H9 (cell line): ENCODE data around the gene TMEM175. TPM values are rescaled to one million over a fixed set of nuclear protein-coding genes. Genes with fewer than 3 reads are reported as not detected.

ENCODE experiments used
- DNase-seq: peaks from one replicate; pipeline ENCODE4 v3.0.0-alpha.2; 2017
- H2AFZ ChIP-seq: one replicate; pipeline ENCODE4 v1.6.1; 2013; ENCODE audit warnings: mild to moderate bottlenecking, low read length, control low read depth, moderate library complexity
- H2AK5ac ChIP-seq: 2 replicates; pipeline ENCODE4 v1.6.1; 2013; ENCODE audit warnings: low read length, control low read depth, mixed read lengths; ENCODE audit not compliant: insufficient read length
- H2BK120ac ChIP-seq: one replicate; pipeline ENCODE4 v1.6.1; 2013; ENCODE audit warnings: low read depth, mild to moderate bottlenecking, low read length, control low read depth, inconsistent platforms; ENCODE audit not compliant: poor library complexity, severe bottlenecking
- H2BK12ac ChIP-seq: 2 replicates; pipeline ENCODE4 v1.6.1; 2013; ENCODE audit warnings: low read length, control low read depth, mixed read lengths, low read depth; ENCODE audit not compliant: insufficient read length
- H2BK15ac ChIP-seq: 2 replicates; pipeline ENCODE4 v1.6.1; 2013; ENCODE audit warnings: low read depth, low read length, control low read depth
- H2BK20ac ChIP-seq: one replicate; pipeline ENCODE4 v1.6.1; 2013; ENCODE audit warnings: low read depth, mild to moderate bottlenecking, low read length, control low read depth, inconsistent platforms; ENCODE audit not compliant: poor library complexity, severe bottlenecking
- H2BK5ac ChIP-seq: 2 replicates; pipeline ENCODE4 v1.6.1; 2013; ENCODE audit warnings: low read length, control low read depth, mixed read lengths; ENCODE audit not compliant: insufficient read length
- H3K14ac ChIP-seq: 2 replicates; pipeline ENCODE4 v1.6.1; 2013; ENCODE audit warnings: low read length, control low read depth; ENCODE audit not compliant: insufficient read depth
- H3K18ac ChIP-seq: 2 replicates; pipeline ENCODE4 v1.6.1; 2013; ENCODE audit warnings: low read depth, mild to moderate bottlenecking, mixed read lengths, low read length, control low read depth; ENCODE audit not compliant: insufficient read length
- H3K23ac ChIP-seq: 2 replicates; pipeline ENCODE4 v1.6.1; 2013; ENCODE audit warnings: low read length, control low read depth, mixed read lengths, low read depth; ENCODE audit not compliant: insufficient read length
- H3K23me2 ChIP-seq: 2 replicates; pipeline ENCODE4 v1.6.1; 2013; ENCODE audit warnings: low read depth, mild to moderate bottlenecking, mixed read lengths, low read length, control low read depth; ENCODE audit not compliant: insufficient read length, poor library complexity, severe bottlenecking
- H3K27ac ChIP-seq: 2 replicates; pipeline ENCODE4 v1.5.1; 2013; ENCODE audit warnings: low read length, control low read depth, mixed read lengths, low read depth; ENCODE audit not compliant: insufficient read length
- H3K27me3 ChIP-seq: 2 replicates; pipeline ENCODE4 v1.6.1; 2013; ENCODE audit warnings: low read length, control low read depth, inconsistent platforms; ENCODE audit not compliant: insufficient read depth
- H3K4ac ChIP-seq: 2 replicates; pipeline ENCODE4 v1.6.1; 2013; ENCODE audit warnings: low read depth, mild to moderate bottlenecking, control low read depth, inconsistent platforms, low read length, moderate library complexity
- H3K4me1 ChIP-seq: 2 replicates; pipeline ENCODE4 v1.6.1; 2013; ENCODE audit warnings: low read length, control low read depth, inconsistent platforms; ENCODE audit not compliant: insufficient read depth
- H3K4me2 ChIP-seq: 2 replicates; pipeline ENCODE4 v1.6.1; 2013; ENCODE audit warnings: low read length, control low read depth, mixed read lengths; ENCODE audit not compliant: insufficient read length, insufficient read depth
- H3K56ac ChIP-seq: 2 replicates; pipeline ENCODE4 v1.6.1; 2013; ENCODE audit warnings: low read depth, mild to moderate bottlenecking, mixed read lengths, low read length, control low read depth; ENCODE audit not compliant: insufficient read length
- H3K79me1 ChIP-seq: 2 replicates; pipeline ENCODE4 v1.6.1; 2013; ENCODE audit warnings: low read depth, mild to moderate bottlenecking, moderate library complexity, low read length, control low read depth, inconsistent platforms; ENCODE audit not compliant: insufficient read depth, poor library complexity, severe bottlenecking
- H3K79me2 ChIP-seq: 2 replicates; pipeline ENCODE4 v1.6.1; 2013; ENCODE audit warnings: low read length, control low read depth, inconsistent platforms; ENCODE audit not compliant: insufficient read depth
- H3K9ac ChIP-seq: 2 replicates; pipeline ENCODE4 v1.6.1; 2013; ENCODE audit warnings: low read length, control low read depth, mixed read lengths; ENCODE audit not compliant: insufficient read length; ENCODE audit errors: extremely low read depth
- H3K9me3 ChIP-seq: one replicate; pipeline ENCODE4 v1.6.1; 2013; ENCODE audit warnings: low read depth, low read length, inconsistent platforms; ENCODE audit not compliant: control insufficient read depth
- H3T11ph ChIP-seq: one replicate; pipeline ENCODE4 v1.6.1; 2013; ENCODE audit warnings: mild to moderate bottlenecking, low read length, control low read depth, inconsistent platforms
- H4K20me1 ChIP-seq: one replicate; pipeline ENCODE4 v1.6.1; 2013; ENCODE audit not compliant: control insufficient read depth, insufficient read length, insufficient read depth
- H4K5ac ChIP-seq: 2 replicates; pipeline ENCODE4 v1.6.1; 2013; ENCODE audit warnings: low read depth, mild to moderate bottlenecking, mixed read lengths, low read length, control low read depth; ENCODE audit not compliant: insufficient read length
- H4K8ac ChIP-seq: replicated peaks from 2 replicates; pipeline ENCODE4 v1.6.1; 2013; ENCODE audit warnings: low read length, control low read depth, mixed read lengths, low read depth; ENCODE audit not compliant: insufficient read length
- H4K91ac ChIP-seq: 2 replicates; pipeline ENCODE4 v1.6.1; 2013; ENCODE audit warnings: low read depth, mild to moderate bottlenecking, moderate library complexity, mixed read lengths, low read length, control low read depth; ENCODE audit not compliant: insufficient read length
- H3K27ac Mint-ChIP-seq, 3 experiments: 2 replicates in 2 of 3; 3 replicates in 1 of 3; pipeline ENCODE4 v1.8.0; 2020 to 2021; ENCODE audit warnings: mixed read lengths in 3 of 3, mild to moderate bottlenecking in 1 of 3, moderate library complexity in 1 of 3
- H3K27me3 Mint-ChIP-seq: 2 replicates; pipeline ENCODE4 v1.8.0; 2021; ENCODE audit warnings: low read depth, mild to moderate bottlenecking, moderate library complexity, mixed read lengths
- H3K36me3 Mint-ChIP-seq, 3 experiments: 2 replicates in 2 of 3; 3 replicates in 1 of 3; pipeline ENCODE4 v1.8.0; 2020 to 2021; ENCODE audit warnings: low read depth in 3 of 3, mixed read lengths in 3 of 3; ENCODE audit not compliant: insufficient read depth in 1 of 3
- H3K4me1 Mint-ChIP-seq, 2 experiments: 2 replicates each; pipeline ENCODE4 v1.8.0; 2020; ENCODE audit warnings: mixed read lengths in 2 of 2
- H3K4me3 Mint-ChIP-seq, 2 experiments: 2 replicates in 1 of 2; 3 replicates in 1 of 2; pipeline ENCODE4 v1.8.0; 2020 to 2021; ENCODE audit warnings: mild to moderate bottlenecking in 2 of 2, mixed read lengths in 2 of 2, moderate library complexity in 1 of 2
- H3K9me3 Mint-ChIP-seq, 2 experiments: 2 replicates in 1 of 2; 3 replicates in 1 of 2; pipeline ENCODE4 v1.8.0; 2020; ENCODE audit warnings: mild to moderate bottlenecking in 2 of 2, mixed read lengths in 2 of 2, moderate library complexity in 1 of 2
- CTCF ChIP-seq: fragments of 200-600 bp; sonication (generic); conservative IDR thresholded peaks from 3 replicates; pipeline ENCODE4 v1.8.0; 2021; ENCODE audit warnings: antibody characterized with exemption, mild to moderate bottlenecking
- WGBS: extraction: QIAGEN DNeasy Blood & Tissue Kit; methylation state at CpG from one replicate; pipeline ENCODE4 v1.1.7; 2013; ENCODE audit warnings: missing lambda C conversion rate, low lambda C conversion rate, mixed read lengths; ENCODE audit not compliant: insufficient read length; ENCODE audit errors: extremely low coverage; 5-methylcytosine and 5-hydroxymethylcytosine counted together
- total RNA-seq: library from RNA; stranded (reverse); gene quantifications from 2 replicates; pipeline ENCODE4 v1.2.1, GENCODE V29; 2021

Gene TMEM175
- total RNA-seq, 1 experiment from 2014 or later: 6.4 TPM

DNA sequence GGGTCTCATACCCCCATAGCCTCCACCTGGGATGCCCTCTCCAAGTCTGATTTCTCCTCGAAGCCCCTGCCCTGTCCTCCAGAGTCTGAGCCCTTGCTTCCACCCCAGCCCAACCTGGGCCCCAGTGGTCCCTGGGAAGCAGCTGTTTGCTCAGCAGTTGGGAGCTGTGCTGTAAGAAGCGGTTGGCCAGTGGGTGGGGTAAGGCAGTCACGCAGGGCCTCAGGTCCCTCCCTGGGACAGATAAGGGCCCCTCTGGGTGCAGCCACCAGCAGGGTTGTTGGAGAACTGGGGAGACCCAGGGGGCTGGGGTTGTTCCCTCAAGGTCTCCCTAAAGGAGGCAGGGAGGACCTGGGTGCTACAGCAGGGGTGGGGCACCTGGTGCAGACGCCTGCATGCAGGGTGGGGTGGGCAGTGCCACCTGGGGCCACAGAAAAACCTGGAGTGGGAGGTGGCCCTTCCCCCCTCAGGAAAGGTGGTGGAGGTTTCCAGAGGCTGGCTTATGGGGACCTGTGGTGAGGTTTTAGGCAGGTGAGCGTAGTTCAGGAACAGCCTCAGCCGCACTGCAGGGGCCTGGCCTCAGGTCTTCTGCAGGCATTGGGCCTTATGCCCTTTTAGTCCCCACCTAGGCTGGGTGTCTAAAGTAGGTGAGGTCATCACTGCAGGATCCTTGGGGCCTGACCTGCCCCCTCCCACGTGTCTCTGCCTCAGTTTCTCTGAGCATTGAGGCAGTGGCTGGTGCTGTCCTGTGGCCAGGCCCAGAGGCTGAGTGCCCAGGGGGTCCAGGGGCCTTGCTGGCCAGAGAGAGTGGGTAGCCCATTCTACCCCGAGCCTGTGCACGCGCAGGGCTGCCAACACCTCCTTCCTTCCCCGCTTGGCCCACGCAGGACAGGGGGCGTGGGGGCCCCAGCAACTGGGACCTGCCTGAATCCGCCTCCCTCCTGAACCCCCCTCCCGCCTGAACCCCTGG lies 64.1 kb downstream of the TMEM175 start:
- H3K27ac Mint-ChIP-seq: no peak overlapping the region
- H4K8ac ChIP-seq: no peak overlapping the region
- no peak overlapping the region for H3K14ac ChIP-seq
- no CpG with 5 or more reads among the region's 15 CpGs for WGBS
- no peak overlapping the region for H3K4ac ChIP-seq
- H3K23ac ChIP-seq: no peak overlapping the region
- no peak overlapping the region for H2BK20ac ChIP-seq
- no peak overlapping the region for H4K91ac ChIP-seq
- H3K23me2 ChIP-seq: peaks cover 3% of the 10 kb centered on the region
- no peak overlapping the region for H3K27ac ChIP-seq
- H3K4me3 Mint-ChIP-seq: peak overlapping the region in 1 of 2 experiments; percentile 70; a peak in 3 of 5 replicates
- H3K9me3 ChIP-seq: no peaks in the 10 kb centered on the region
- H3K36me3 Mint-ChIP-seq: no peaks in the 10 kb centered on the region
- H3K27me3 Mint-ChIP-seq: peaks cover 57% of the 10 kb centered on the region
- no peak for DNase-seq
- 0 out of 4 replicates have a peak, but pooled peaks cover 0 to 2% of the 10 kb centered on the region in 2 experiments for H3K4me1 Mint-ChIP-seq
- no peaks in the 10 kb centered on the region for H3K4me1 ChIP-seq
- no peaks in the 10 kb centered on the region for H3K79me1 ChIP-seq
- H3K9ac ChIP-seq: no peak overlapping the region
- H2AK5ac ChIP-seq: no peak overlapping the region
- peaks cover 22% of the 10 kb centered on the region; the same call in 1 of the 2 replicates for H3K27me3 ChIP-seq
- TF ChIP-seq CTCF: no peak
- H4K20me1 ChIP-seq: no peaks in the 10 kb centered on the region
- no peak overlapping the region for H2BK5ac ChIP-seq
- no peak overlapping the region for H3K18ac ChIP-seq
- no peak overlapping the region for H3T11ph ChIP-seq
- H4K5ac ChIP-seq: no peak overlapping the region
- no peak overlapping the region for H2BK15ac ChIP-seq
- H3K56ac ChIP-seq: no peak overlapping the region
- H2BK120ac ChIP-seq: no peak overlapping the region
- no peak overlapping the region for H2BK12ac ChIP-seq
- no peak overlapping the region for H2AFZ ChIP-seq
- peaks cover 0 to 2% of the 10 kb centered on the region in 2 experiments; a peak in 1 of 5 replicates for H3K9me3 Mint-ChIP-seq
- no peak overlapping the region for H3K4me2 ChIP-seq
- H3K79me2 ChIP-seq: no peaks in the 10 kb centered on the region
